Measurements from ENCODE around the gene GRIP2. TPM values are rescaled to one million over a fixed set of nuclear protein-coding genes. Genes with fewer than 3 reads are reported as not detected.

The GRIP2 gene
- total and polyA plus RNA-seq, 2 donors (not counting 1 experiment from before 2014, with no cell fraction given) = under 0.01 to 0.87 TPM

DNA sequence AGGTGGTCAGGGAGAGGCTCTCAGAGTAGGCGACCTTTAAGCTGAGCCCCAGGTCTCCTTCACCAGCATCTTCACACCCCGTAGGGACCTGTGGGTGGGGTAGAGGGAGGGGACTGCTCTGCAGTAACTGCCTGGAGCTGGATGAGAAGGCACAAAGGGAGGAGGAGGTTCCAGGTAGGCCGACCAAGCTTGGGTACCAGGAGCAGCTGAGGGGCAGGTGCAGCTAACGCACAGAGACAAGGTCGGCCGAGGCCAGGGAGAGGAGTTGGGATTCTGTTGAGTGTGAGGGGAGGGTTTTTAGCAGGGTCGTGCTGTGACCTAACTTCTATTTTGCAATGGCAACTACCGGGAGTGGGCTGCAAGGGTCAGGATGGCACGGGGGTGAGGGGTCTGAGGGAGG is 5.9 kb upstream of the GRIP2 start:
- H3K4me2 ChIP-seq (ENCODE audit: extremely low read depth, insufficient read depth, low read length) = no peak overlapping the region
- no peaks in the 10 kb centered on the region for H3K9me3 ChIP-seq (ENCODE audit: control insufficient read depth, insufficient read depth, low read depth, low read length)
- no peak overlapping the region for H3K9ac ChIP-seq (ENCODE audit: insufficient read depth, low read length)
- no peaks in the 10 kb centered on the region for H4K20me1 ChIP-seq (ENCODE audit: control insufficient read depth, extremely low read depth, insufficient read depth, low read length)
- no peak for DNase-seq (ENCODE audit: low read depth in 2 of 2)
- no peaks in the 10 kb centered on the region for H3K4me1 ChIP-seq (ENCODE audit: control insufficient read depth, extremely low read depth, insufficient read depth, low read length)
- no peak overlapping the region for H2AFZ ChIP-seq (ENCODE audit: low read length)
- H3K79me2 ChIP-seq (ENCODE audit: control insufficient read depth, insufficient read depth, low read length) = no peaks in the 10 kb centered on the region
- H3K27ac ChIP-seq (ENCODE audit: insufficient read depth, low read length) = no peak overlapping the region
- H3K36me3 ChIP-seq (ENCODE audit: control insufficient read depth, insufficient read depth, low read length) = no peaks in the 10 kb centered on the region
- TF ChIP-seq CTCF (conservative IDR thresholded peaks at IDR 0.05 in 1 of 2, IDR thresholded peaks at IDR 0.05 in 1 of 2; ENCODE audit: low read depth in 1 of 2, low read length in 2 of 2) (no peak), EZH2 (IDR thresholded peaks at IDR 0.05; ENCODE audit: low read length, missing control alignments) (no peak)
- peaks cover 2% of the 10 kb centered on the region for H3K27me3 ChIP-seq (ENCODE audit: control insufficient read depth, insufficient read depth, low read length)
- H3K4me3 ChIP-seq (replicated peaks in 1 of 4; ENCODE audit: control extremely low read depth in 1 of 4, insufficient read depth in 1 of 4, low read depth in 3 of 4, low read length in 4 of 4) = no peak overlapping the region

DNA sequence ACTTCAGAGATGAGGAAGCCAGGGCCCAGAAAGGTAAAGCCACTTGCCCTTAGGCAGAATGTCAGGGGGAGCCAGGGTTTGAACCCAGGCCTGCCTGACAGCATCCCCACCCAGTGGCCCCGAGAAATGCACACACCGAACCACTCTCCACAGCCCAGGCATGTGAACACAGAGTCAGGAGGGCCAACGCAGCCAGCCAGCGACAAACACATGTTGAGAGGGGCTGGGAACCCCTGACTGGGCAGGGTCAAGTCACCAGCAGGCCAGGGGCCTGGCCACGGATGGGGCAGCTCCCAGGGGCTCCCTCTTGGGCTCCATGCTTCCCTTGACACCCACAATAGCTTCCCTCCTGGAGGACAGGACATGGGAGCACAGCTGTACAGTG is 5.1 kb upstream of the GRIP2 start:
- Histone ChIP-seq H3K27me3 (ENCODE audit: control insufficient read depth, insufficient read depth, low read length) (peaks cover 2% of the 10 kb centered on the region), H4K20me1 (ENCODE audit: control insufficient read depth, extremely low read depth, insufficient read depth, low read length) (no peaks in the 10 kb centered on the region), H3K36me3 (ENCODE audit: control insufficient read depth, insufficient read depth, low read length) (no peaks in the 10 kb centered on the region), H3K4me3 (replicated peaks in 1 of 4; ENCODE audit: control extremely low read depth in 1 of 4, insufficient read depth in 1 of 4, low read depth in 3 of 4, low read length in 4 of 4) (no peak overlapping the region), H3K27ac (ENCODE audit: insufficient read depth, low read length) (no peak overlapping the region), H3K4me1 (ENCODE audit: control insufficient read depth, extremely low read depth, insufficient read depth, low read length) (no peaks in the 10 kb centered on the region), H3K9me3 (ENCODE audit: control insufficient read depth, insufficient read depth, low read depth, low read length) (no peaks in the 10 kb centered on the region), H3K9ac (ENCODE audit: insufficient read depth, low read length) (no peak overlapping the region), H2AFZ (ENCODE audit: low read length) (no peak overlapping the region), H3K79me2 (ENCODE audit: control insufficient read depth, insufficient read depth, low read length) (no peaks in the 10 kb centered on the region), H3K4me2 (ENCODE audit: extremely low read depth, insufficient read depth, low read length) (no peak overlapping the region)
- TF ChIP-seq EZH2 (IDR thresholded peaks at IDR 0.05; ENCODE audit: low read length, missing control alignments) (no peak), CTCF (conservative IDR thresholded peaks at IDR 0.05 in 1 of 2, IDR thresholded peaks at IDR 0.05 in 1 of 2; ENCODE audit: low read depth in 1 of 2, low read length in 2 of 2) (no peak)
- DNase-seq (ENCODE audit: low read depth in 2 of 2) = no peak

DNA sequence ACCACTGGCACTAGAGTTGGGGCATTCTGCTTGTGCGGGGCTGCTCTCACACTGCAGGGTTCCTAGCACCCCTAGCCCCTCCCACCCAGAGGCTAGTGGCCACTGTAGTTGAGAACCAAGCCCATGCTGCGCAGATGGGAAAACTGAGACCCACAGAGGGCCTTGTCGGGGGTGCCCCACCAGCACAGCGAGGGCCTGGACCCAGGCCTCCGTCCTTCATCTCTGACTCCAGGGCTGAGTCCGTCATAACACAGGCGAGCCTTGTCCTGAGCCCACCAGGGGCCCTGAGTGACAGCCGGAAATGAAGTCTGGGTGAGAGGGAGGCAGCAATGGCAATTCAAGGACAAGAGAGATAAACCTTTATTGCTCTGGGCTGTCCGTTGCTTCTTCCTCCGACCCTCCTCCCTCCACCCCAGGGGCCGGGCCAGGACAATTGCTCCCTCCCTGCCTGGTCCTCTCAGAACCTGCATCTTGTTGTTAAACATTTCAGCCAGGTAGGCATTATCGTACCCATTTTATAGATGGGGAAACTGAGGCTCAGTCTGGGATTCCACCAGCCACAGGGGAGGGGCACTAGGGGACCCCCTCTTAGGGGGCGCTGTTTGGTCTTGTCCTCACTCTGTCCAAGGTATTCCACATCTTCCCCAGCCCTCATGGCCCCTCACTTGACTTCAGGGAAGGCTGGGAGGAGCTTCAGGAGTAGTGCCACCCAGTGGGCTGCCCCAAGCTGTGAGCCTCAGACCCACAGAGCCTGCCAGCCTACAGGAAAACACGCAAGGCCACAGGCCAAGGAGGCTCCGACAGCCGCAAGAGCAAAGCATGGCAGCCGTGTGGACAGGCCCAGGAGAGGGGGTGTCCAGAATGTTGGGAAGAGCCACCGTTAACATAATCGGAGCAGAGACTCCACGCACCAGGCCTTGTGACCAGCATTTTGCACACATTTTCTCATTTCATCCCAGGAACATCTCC is 4.4 kb upstream of the GRIP2 start:
- H3K4me2 ChIP-seq (ENCODE audit: extremely low read depth, insufficient read depth, low read length) = no peak overlapping the region
- H4K20me1 ChIP-seq (ENCODE audit: control insufficient read depth, extremely low read depth, insufficient read depth, low read length) = no peaks in the 10 kb centered on the region
- no peak overlapping the region for H2AFZ ChIP-seq (ENCODE audit: low read length)
- no peak overlapping the region for H3K4me3 ChIP-seq (replicated peaks in 1 of 4; ENCODE audit: control extremely low read depth in 1 of 4, insufficient read depth in 1 of 4, low read depth in 3 of 4, low read length in 4 of 4)
- TF ChIP-seq EZH2 (IDR thresholded peaks at IDR 0.05; ENCODE audit: low read length, missing control alignments) (no peak), CTCF (conservative IDR thresholded peaks at IDR 0.05 in 1 of 2, IDR thresholded peaks at IDR 0.05 in 1 of 2; ENCODE audit: low read depth in 1 of 2, low read length in 2 of 2) (no peak)
- H3K9ac ChIP-seq (ENCODE audit: insufficient read depth, low read length) = no peak overlapping the region
- no peak for DNase-seq (ENCODE audit: low read depth in 2 of 2)
- no peak overlapping the region for H3K27ac ChIP-seq (ENCODE audit: insufficient read depth, low read length)
- H3K4me1 ChIP-seq (ENCODE audit: control insufficient read depth, extremely low read depth, insufficient read depth, low read length) = no peaks in the 10 kb centered on the region
- H3K9me3 ChIP-seq (ENCODE audit: control insufficient read depth, insufficient read depth, low read depth, low read length) = no peaks in the 10 kb centered on the region
- no peaks in the 10 kb centered on the region for H3K36me3 ChIP-seq (ENCODE audit: control insufficient read depth, insufficient read depth, low read length)
- H3K79me2 ChIP-seq (ENCODE audit: control insufficient read depth, insufficient read depth, low read length) = no peaks in the 10 kb centered on the region
- H3K27me3 ChIP-seq (ENCODE audit: control insufficient read depth, insufficient read depth, low read length) = peaks cover 2% of the 10 kb centered on the region
